HS-5 (cell line): ENCODE measurements around the gene ATP6V1C2.

ENCODE experiments used
- DNase-seq: peaks from one replicate; pipeline ENCODE4 v3.0.0-alpha.2; 2012; ENCODE audit warnings: low read depth

ATP6V1C2 gene

DNA sequence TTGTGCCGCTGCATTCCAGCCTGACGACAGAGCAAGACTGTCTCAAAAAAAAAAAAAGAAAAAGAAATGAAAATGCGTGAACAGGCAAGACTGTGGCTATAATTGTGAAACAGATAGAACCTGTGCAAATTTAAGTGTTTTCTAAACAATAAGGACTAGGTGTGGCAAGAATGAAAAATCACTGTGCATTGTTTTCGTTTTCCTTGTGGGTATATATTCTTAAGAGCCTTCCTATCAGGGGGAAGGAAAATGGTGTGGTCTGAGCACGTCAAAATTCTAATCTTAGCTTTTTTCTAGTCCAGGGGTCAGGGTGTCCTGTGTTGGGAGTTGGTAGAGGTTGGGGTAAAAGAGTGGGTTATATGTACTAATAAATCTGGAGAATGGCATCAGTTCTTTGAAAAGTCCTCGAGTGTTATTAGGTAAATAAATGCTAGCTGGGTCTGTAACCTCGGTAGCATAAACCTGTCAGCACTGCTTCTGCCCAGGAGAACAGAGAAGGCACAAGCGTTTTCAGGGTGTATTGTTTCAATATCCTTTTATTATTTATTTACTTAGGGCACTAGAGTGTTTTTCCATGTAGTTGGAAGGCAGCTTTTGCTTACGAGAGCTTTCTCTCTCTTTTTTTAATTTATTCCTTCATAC is 11.6 kb downstream of the ATP6V1C2 start:
- no peak for DNase-seq

DNA sequence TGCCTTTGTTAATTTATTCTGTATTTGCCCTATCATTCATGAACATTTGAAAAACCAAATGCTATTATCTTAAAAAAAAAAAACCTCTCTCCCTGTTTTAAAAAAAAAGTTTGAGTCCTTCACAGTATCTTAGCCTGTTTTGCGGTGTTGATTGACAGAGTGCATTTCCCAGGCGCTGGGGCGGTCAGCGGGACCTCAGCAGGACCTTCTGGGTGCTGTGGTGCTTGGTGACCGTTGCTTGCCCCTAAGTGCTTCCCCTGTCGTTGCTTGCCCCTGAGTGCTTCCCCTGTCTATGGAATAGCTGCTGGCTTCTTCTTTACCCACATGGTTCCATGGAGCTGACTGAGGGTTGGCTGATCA is 12.1 kb downstream of the ATP6V1C2 start:
- DNase-seq, result no peak

DNA sequence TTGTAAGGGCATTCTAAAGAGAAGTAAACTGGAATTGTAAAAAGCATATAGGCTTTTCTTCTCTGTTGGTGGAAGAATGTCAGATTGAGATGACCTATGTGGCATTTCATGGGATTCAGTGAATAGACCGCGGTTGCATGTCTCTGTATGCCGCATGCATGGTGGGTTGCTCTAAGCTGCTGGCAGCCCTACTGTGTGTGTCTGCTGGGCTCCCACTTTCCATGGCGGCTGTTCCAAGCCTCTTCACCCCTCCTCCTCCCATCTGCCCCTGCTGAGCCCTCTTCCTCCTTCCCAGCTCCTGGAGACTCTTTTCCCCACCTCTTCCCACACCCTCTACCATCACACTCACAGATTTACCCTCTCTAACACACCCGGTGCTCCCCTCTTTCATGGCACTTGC is 12.6 kb downstream of the ATP6V1C2 start:
- DNase-seq, result no peak

DNA sequence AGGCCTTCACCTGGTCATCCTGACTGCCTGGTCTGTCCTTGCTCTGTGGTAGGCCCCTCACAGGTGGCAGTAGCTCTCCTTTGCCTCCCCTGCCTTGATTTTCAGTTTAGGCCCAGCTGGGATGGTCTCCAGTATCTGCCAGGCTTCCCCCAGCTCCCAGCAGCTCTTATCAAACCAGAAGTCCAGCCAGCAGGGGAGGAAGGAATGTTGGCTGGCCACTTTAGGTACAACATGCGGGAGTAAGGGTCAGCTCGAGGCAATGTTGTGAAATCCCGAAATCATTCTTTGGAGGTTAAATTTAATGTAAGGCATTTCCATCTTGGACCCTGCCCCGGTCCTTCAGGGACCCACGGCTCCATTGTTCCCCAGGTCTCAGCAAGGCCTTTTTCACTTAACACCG is 16.8 kb downstream of the ATP6V1C2 start:
- no peak for DNase-seq

DNA sequence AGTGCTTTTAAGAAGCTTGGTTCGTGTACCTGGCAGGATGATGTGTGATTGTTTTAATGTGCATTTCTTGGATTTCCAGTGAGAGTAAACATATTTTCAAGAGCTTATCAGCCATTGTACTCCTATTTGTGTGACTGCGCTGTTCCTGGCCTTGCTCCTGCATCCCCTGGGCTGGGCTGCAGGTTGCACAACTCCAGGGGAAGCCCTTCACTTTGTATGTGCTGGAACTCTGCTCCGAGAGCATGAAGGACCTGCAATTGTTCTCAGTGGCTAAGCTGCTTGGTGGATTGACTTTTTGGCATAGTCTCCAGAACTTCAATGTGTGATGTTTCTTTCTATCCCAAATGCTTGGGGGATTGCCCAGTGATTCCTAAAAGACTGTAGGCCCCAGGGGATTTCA is 18.8 kb downstream of the ATP6V1C2 start:
- DNase-seq, result no peak

DNA sequence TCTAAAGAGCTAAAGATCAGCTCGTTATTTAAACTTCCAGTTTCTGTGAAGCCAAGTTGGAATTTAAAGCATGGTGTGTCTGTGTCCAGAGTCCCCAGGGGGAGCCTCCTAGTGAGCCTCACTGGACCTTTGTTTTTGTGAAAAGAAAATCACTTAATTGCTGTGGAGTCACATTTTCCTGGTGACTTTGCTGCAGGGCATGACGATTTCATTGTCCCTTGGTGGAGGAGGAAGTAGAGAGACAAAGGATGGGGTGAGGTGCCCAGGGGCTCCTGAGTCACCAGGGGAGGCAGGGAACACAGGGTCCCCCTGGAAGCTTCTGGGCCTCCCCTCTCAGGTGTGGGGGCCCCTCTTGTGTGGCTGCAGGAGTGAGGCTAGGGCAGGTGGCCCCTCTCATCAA is 19.7 kb downstream of the ATP6V1C2 start:
- no peak for DNase-seq

DNA sequence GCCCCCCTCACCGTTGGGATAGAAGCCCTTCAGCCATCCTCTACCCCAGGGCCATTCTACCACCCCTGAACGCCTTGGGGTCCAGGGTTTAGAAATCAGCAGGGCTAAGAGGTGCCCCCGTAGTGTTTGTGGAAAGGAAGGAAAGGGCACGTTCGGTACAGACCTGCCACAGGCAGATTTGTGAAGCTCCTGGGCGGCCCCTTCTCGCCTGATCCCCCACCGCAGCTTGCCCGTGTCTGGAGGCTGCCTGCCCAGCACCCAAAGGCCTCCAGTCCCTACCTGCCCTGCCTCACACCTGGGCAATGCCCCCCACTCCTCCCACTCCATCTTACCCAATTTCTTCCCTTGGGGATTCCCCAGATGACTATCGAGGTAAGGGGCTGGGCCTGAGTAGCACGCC is 21.2 kb downstream of the ATP6V1C2 start:
- DNase-seq, result no peak

DNA sequence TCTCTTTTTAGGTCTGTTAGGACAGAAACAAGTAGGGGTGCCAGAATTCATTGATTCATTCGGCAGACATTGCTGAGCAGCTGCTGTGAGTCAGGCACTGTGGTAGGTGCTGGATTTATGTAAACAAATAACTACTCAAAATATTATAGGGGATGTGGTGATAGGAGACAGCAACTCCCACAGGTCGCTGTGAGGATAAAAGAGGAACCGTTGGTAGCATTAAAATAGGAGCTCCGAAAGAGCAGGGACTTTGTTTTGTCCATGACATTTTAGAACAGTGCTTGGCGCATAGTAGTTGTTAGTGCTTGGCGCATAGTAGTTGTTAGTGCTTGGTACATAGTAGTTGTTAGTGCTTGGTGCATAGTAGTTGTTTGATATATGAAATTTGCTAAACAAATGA is 29.2 kb downstream of the ATP6V1C2 start:
- no peak for DNase-seq

DNA sequence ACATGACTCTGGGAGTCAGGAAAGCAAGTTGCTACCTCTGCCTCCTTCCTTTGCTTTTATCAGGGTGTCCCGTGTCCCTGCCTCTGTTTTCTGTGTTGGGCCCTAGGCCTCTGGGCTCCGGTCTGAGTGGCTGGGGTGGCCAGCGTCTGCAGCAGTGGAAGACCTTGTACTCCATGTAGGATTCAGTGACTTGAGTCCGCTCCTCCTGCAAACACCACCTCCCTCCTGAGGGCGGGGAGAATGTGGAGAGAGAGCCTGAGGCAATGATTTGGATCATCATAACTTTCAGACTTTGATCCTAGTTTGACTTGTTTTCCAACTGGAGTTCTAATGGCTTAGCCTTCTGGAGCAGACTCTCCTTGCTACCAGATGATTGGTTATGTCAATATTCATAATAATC is 30.8 kb downstream of the ATP6V1C2 start:
- DNase-seq, result no peak

DNA sequence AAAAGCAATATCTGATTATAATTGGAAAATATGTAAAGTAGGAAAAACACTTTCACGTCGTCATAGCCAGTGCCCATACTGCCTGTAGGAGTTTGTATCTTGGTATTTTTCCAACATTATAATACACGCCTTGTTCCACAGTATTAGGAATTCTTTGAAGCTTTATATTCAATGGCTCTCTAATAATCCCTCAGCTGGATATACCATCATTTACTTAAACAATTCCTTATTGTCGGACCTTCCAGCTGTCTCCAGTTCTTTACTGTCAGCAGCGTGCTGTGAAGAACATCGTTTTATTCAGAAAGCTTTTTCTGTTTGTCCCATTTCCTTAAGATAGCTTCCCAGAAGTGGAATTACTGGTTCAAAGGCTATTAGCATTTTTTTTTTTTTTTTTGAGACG is 31.7 kb downstream of the ATP6V1C2 start:
- DNase-seq, result no peak

DNA sequence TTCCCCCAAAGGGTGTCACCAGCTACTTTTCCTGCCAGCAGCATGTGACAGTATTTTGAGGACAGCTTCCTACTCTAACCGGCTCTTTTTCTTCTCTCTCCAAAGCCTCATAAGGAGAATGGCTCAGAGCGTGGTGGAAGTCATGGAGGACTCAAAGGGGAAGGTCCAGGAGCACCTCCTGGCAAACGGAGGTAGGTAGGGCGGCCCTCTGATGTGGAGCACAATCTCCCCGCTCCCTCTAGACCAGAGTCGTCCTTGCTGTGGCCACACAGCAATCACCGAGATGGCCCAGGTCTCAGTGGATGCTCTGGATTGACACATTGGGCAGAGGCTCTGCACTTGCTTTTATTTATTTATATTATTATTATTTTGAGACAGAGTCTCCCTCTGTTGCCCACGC is 32.4 kb downstream of the ATP6V1C2 start:
- no peak for DNase-seq

DNA sequence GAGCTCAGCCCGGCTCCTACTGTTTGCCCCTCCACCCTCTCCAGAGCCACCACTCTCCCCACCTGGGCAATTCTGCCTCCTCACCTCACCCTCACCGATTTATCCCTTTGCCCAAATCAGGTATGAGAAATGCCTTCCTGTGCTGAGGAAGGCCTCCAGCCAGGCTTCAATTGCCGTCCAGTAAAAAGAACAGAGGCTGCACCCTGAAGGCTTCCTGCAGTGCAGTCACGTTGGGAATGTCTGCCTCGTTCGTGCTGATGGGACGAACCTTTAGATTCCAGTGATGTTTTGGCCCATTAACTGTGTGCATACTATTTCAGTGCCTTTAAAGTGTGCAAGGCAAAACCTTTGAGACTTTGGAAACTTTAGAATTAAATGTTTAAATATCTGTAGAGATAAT is 34.2 kb downstream of the ATP6V1C2 start:
- no peak for DNase-seq

DNA sequence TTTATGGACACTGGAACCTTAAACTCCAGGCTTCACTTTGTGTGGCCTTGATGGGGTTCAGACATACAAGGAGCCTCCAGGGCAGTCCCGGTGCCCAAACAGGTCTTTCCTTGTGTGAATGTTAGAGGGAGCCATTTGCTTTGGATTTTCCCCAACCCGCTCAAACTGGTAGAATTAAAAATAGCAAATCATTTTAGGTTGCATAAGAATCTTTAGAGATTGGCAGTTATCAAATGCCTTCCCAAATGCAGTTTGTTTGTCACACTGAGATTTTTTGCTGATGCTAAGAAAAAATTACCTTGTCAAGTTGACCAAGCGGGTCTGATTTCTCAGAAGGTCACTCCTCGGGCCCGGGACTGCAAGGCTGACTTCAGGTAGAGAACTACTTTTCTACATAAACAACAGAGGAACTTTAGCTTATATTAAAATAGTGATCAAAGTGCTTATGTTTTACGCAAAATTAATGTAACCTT is 36.4 kb downstream of the ATP6V1C2 start:
- no peak for DNase-seq

DNA sequence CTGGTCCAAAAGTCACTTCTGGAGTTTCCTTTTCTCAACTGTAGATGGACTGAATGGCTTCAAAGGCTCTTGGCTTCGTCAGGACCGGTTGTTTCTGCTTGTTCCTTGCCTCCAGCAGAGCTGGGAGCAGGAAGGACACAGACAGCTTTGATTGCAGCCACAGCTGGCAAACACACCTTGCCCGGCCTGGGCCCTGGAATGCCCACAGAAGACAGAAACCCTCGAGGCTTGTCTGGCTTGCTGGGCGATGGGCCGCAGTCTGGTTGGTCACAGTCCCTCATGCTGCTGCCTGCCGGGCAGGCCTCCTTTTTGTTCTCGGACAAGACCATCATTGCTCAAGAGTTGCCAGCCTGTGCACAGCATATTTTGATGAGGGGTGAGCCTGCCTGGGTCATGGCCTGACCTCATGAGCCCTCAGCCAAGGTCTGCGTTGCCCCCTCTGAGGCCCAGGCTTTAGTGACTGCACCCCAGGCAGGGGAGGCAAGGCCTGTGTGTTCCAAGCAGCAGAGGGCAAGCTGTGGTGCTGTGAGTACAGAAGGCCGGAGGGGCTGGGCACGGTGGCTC is 37.8 kb downstream of the ATP6V1C2 start:
- no peak for DNase-seq

DNA sequence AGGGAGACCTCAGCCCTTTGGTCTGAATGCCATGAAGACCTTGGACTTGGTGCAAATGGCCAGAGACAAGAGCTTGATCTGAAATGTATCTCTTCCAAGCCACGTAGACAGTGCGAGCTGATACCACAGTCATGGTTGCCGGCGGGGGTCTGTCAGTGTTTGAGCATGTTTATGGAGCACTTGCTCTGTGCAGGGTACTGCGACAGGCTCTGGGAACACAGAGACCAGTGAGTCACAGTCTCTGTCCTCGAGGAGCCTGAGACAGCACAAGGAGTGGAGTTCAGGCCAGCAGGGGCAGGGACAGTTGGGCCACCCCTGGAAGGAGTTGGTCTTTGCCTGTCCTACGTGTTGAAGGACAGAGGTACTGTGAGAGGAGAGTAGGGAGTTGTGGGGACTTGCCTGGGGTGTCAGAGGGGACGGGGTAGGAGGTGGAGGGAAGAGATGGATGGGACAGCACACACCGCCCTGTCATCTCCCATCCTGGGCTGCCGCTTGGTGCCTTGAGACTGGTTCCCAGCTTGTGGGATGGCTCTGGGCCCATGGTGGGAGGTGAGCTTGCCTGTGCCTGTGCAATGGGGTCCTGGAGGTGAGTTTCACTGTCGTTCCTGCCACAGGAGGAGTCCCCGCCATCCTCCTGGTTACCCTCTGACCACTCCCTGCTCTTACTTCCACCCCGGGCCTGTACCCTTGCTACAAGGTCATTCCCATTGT is 39.5 kb downstream of the ATP6V1C2 start:
- no peak for DNase-seq

DNA sequence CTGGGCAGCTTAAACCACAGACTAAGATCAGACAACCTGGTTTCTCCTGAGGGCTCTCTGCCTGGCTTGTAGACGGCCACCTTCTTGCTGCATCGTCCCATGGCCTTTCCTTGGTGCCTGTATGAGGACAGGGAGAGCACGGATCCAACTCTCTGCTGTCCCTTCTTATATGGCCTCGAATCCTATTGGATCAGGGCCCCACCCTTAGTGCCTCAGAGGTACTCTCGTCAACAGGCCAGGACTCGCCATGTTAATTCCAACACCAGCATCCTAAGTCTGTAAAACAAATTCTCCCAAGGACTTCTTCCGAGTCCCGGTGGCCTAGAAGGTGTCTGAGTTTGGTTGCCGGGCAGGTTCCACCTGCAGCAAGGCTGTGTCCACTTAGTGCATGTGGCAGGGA is 40.2 kb downstream of the ATP6V1C2 start:
- no peak for DNase-seq

DNA sequence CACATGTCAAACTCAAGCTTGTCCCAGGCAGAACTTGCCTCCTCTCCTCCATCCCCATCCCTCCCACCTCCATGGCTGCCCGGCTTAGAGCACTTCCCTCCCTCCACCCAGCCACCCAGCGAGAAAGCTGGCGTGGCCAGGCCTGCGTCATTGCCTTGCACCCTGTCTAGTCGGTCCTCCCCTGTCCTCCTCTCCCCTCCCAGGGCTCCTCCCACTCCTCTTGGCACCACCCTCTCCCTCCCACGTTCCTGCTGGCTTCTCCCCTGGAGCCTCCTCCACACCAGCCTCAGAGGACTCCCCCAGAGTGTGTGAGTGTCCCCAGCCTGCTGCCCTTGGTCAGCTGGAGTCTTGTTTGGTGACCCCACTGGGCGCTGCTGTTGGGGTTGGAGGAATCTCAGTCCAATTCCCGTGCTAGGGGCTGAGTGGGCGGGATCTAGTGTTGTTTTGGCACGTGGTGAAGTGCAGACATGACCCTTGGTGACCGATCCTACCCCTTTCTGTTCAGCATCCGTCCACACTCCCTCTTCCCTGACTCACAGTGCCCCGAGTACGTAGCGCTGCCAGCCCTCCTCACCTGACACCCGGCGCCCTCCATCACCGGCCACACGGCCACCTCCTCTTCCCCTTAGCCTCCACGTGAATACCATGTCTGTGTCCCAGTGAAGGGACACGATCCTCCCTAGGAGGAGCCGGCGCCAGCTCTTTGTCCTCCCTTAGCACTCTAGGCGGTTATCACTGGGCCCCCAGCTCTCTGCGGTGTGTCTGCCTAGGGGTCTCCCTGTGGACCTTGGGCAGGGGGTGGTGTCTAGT is 41.4 kb downstream of the ATP6V1C2 start:
- DNase-seq, result no peak

DNA sequence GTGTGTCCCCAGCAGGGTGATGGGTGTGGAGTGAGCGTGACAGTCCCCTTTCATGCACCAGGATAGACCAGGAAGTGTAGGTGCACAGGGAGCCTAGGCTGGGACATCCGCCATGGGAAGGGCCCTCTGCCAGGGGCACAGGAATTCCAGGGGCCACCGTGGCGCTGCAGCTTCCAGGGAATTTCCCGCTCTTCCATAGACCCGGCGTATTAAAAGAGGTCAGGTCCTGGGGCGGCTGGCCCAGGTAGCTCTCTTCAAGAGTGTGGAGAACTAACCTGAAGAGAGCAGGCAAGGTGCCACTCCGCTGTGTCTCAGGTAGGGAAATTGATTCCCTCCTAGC is 42.0 kb downstream of the ATP6V1C2 start:
- DNase-seq, result no peak

DNA sequence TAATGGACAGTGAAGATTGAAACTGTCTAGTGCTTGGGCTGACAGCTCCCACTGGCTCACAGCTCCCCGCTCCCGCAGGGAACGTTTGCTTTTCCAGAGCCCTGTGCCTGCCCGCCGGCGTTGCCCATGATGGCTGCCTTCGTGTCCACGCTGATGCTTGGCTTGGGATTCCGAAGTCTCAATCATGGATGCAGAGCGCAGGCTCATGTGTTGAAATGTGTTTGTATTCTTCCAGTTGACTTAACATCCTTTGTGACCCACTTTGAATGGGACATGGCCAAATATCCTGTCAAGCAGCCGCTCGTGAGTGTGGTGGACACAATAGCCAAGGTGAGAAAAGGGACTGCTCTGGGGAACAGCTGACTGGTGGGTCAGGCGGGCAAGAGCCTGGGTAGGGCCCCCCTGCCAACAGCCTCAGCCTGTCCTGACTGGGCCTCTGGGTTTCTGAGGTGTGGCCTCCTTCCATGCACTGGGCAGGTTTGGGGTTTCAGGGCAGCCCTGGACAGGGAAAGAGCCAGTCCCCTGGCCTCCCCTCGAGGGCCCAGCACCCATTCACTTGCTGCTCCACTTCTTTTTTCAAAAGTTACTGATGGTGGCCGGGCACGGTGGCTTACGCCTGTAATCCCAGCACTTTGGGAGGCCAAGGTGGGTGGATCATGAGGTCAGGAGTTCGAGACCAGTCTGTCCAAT is 42.8 kb downstream of the ATP6V1C2 start:
- DNase-seq, result no peak

DNA sequence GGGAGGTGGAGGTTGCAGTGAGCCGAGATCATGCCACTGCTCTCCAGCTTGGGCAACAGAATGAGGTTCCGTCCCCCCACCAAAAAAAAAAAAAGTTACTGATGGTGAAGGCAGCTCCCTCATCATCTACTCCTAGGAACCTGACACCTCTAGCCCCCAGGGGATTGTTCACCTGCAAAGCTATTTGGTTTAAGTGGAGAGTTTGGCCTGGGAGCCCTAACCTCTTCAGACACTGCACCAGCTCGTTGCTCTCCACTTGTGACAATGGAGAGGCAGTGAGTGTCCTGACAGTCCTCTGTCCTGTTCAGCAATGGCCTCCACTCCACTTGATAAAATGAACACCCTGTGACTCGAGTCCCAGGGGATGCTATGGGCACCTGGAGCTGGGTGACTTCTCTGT is 43.5 kb downstream of the ATP6V1C2 start:
- no peak for DNase-seq

DNA sequence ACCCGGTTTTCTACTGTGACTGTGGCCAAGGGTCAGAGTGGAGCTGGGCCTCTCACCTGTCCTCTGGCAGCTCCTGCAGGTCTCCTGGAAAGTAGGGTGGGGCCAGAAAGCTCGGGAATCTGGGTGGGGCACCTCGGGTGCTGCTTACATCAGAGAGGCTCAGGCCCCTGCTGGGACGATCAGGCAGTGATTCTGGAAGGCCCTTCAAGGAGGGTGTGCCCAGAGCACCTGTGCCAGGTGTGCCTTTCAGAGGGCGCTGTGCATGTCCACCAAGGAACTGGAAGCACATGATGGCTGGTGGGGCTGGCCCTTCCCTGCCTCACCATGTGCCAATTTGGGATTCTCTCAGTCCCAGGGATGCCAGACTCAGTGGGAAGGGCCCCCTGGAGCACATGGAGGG is 44.0 kb downstream of the ATP6V1C2 start:
- DNase-seq, result no peak

DNA sequence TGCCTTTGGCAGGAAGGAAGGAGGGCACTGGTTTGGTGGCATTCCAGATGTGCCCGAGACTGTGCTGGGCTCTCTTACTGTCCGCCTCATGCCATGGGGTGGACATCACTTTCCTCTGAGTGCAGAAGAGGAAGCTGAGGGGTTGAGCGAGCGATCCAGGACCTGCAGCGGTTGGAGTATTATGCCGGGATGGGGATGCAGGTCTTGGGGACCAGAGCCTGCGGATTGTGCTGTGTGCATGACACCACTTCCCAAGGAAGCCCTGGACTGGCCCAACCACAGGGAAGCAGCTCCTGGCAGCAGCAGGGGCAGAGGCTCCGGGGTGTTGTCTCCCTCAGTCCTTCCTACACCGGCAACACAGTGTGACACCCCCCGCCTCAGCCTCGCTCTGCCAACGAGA is 44.5 kb downstream of the ATP6V1C2 start:
- no peak for DNase-seq
